KMS-11 (cell line): Measurements from ENCODE around the gene TXNRD2.
A peak's percentile ranks its signal among the peaks of the same experiment; 100 is the strongest.

Experiments used
- H2AFZ ChIP-seq: fragments of 200-600 bp; sonication (generic); 2 replicates; pipeline ENCODE4 v1.6.1; 2016; ENCODE audit warnings: antibody characterized with exemption, mixed run types, low read depth
- H3K27ac ChIP-seq: fragments of 200-600 bp; sonication (generic); 2 replicates; pipeline ENCODE4 v1.6.1; 2016; ENCODE audit warnings: mild to moderate bottlenecking, mixed run types
- H3K27me3 ChIP-seq: fragments of 200-600 bp; sonication (generic); 2 replicates; pipeline ENCODE4 v1.6.1; 2017; ENCODE audit warnings: mild to moderate bottlenecking, low read depth, mixed run types, moderate library complexity; ENCODE audit not compliant: insufficient read depth
- H3K36me3 ChIP-seq: fragments of 200-600 bp; sonication (generic); 2 replicates; pipeline ENCODE4 v1.6.1; 2017; ENCODE audit warnings: mild to moderate bottlenecking, mixed run types; ENCODE audit not compliant: insufficient read depth
- H3K4me1 ChIP-seq: fragments of 200-600 bp; sonication (generic); 2 replicates; pipeline ENCODE4 v1.6.1; 2016; ENCODE audit warnings: mild to moderate bottlenecking, low read depth, mixed run types; ENCODE audit not compliant: poor library complexity, severe bottlenecking
- H3K4me2 ChIP-seq: fragments of 200-600 bp; sonication (generic); 2 replicates; pipeline ENCODE4 v1.7.0; 2016; ENCODE audit warnings: mild to moderate bottlenecking, mixed run types
- H3K4me3 ChIP-seq: fragments of 200-600 bp; sonication (generic); IDR thresholded peaks from 2 replicates; pipeline ENCODE4 v1.6.1; 2017; ENCODE audit warnings: low read depth, low read length, mixed read lengths; ENCODE audit not compliant: insufficient read depth
- H3K79me2 ChIP-seq: fragments of 200-600 bp; sonication (generic); 2 replicates; pipeline ENCODE4 v1.6.1; 2016; ENCODE audit warnings: low read depth, mixed run types; ENCODE audit not compliant: insufficient read depth
- H3K9ac ChIP-seq: fragments of 200-600 bp; sonication (generic); 2 replicates; pipeline ENCODE4 v1.6.1; 2016; ENCODE audit warnings: mild to moderate bottlenecking, mixed run types
- H4K20me1 ChIP-seq: fragments of 200-600 bp; sonication (generic); 2 replicates; pipeline ENCODE4 v1.6.1; 2016; ENCODE audit warnings: mild to moderate bottlenecking, mixed run types; ENCODE audit not compliant: insufficient read depth
- TF ChIP-seq, protein P1 (sequence below): fragments of 200-600 bp; sonication (generic); conservative IDR thresholded peaks from 2 replicates; pipeline ENCODE4 v1.6.1; 2017; ENCODE audit warnings: low read depth, mild to moderate bottlenecking, antibody characterized with exemption, low read length, moderate library complexity, mixed read lengths

TXNRD2 gene

GRCh38 chr22:19892925-19893324 lies 48.7 kb downstream of the TXNRD2 start:
- H3K4me1 ChIP-seq, result peaks cover 47% of the 10 kb centered on the region
- no peaks in the 10 kb centered on the region for H3K36me3 ChIP-seq
- no peaks in the 10 kb centered on the region for H3K27me3 ChIP-seq
- H4K20me1 ChIP-seq, result no peaks in the 10 kb centered on the region
- TF ChIP-seq, protein P1, sequence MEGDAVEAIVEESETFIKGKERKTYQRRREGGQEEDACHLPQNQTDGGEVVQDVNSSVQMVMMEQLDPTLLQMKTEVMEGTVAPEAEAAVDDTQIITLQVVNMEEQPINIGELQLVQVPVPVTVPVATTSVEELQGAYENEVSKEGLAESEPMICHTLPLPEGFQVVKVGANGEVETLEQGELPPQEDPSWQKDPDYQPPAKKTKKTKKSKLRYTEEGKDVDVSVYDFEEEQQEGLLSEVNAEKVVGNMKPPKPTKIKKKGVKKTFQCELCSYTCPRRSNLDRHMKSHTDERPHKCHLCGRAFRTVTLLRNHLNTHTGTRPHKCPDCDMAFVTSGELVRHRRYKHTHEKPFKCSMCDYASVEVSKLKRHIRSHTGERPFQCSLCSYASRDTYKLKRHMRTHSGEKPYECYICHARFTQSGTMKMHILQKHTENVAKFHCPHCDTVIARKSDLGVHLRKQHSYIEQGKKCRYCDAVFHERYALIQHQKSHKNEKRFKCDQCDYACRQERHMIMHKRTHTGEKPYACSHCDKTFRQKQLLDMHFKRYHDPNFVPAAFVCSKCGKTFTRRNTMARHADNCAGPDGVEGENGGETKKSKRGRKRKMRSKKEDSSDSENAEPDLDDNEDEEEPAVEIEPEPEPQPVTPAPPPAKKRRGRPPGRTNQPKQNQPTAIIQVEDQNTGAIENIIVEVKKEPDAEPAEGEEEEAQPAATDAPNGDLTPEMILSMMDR, result no peak
- no peaks in the 10 kb centered on the region for H3K79me2 ChIP-seq
- peak overlapping the region; percentile 97 for H3K27ac ChIP-seq
- peak overlapping the region; percentile 82; the same call in 1 of the 2 replicates for H3K9ac ChIP-seq
- no peak overlapping the region for H2AFZ ChIP-seq
- no peak overlapping the region for H3K4me3 ChIP-seq
- peak overlapping the region; percentile 98 for H3K4me2 ChIP-seq

DNA sequence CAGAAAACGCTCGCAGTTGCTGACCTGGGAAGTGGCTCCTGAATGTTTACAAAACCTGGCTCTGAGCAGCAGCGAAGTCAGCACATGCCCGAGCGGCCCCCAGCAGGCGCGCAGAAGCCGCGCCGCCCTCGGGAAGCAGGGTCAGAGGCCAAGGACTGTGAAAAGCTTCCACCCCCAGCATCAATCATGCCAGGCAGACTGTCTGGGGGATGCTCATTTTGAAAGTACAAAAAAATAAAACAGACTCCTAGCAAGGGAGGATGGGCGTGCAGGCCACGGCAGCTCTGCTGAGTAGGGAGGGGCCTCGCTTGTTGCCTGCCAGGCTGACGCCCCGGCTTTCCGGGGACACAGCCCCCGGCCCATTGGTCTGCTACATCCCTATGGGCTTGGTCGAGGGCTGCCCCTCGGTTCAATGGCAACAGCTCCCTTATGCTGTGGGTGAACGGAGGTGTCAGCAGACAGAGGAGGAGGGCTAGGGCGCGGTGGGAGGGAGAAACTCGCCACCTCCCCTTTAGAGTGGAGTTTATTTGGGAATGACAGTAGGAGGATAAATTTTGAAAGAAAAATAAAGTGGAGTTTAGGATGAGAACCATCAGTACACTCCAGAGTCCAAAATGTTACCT lies 49.2 kb downstream of the TXNRD2 start:
- peak overlapping the region; percentile 77 for H2AFZ ChIP-seq
- TF ChIP-seq, protein P1, result no peak
- H3K4me1 ChIP-seq, result peaks cover 47% of the 10 kb centered on the region
- no peaks in the 10 kb centered on the region for H4K20me1 ChIP-seq
- no peaks in the 10 kb centered on the region for H3K27me3 ChIP-seq
- peak overlapping the region; percentile 82 for H3K9ac ChIP-seq
- no peaks in the 10 kb centered on the region for H3K79me2 ChIP-seq
- no peaks in the 10 kb centered on the region for H3K36me3 ChIP-seq
- H3K4me2 ChIP-seq, result peak overlapping the region; percentile 98
- no peak overlapping the region for H3K4me3 ChIP-seq
- peak overlapping the region; percentile 97 for H3K27ac ChIP-seq

DNA sequence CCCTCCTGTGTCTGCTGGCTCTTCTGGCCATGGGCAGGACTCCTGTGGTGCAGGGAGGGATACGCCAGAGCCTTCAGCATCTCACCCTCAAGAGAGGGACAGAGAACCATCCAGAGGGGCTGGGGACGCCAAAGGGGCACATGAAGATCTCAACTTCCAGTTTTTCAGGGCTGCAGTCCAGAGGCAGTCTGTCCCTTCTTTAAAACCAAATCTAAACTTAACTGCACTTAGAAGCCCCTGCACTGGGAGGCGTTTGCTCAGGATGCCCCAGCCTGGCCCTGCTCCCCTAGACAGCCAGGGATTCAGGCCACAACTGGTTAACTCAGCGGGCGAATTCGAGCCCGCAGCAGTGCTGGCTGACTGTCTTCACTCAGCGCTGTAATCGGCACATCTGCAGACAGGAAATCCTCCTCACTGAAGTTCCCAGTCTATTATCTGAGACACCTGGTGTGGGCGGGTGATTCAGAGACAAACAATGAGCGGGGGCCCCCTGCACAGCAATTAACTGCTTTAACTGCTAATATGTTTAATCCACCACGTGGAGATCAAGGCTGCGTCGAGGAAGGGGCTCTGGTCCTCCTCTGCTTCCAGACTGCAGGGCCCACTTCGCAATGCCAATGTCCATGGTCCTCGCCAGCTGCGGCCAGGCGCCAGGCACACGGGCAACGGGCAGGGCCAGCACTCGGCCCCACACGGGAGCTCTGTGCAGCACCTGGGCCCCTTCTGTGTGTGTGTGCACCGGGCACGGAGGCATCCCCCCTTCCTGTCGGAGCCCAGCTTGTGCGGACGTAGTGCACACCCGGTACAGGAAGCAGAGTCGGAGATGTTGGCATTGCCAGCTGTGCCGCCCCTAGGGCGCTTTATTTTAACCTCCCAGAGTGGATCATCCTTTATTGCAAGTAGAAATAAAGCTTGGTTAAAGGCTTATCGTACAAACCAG lies 50.0 kb downstream of the TXNRD2 start:
- H3K9ac ChIP-seq, result peak overlapping the region; percentile 82
- no peaks in the 10 kb centered on the region for H4K20me1 ChIP-seq
- TF ChIP-seq, protein P1, result no peak
- peak overlapping the region; percentile 98 for H3K4me2 ChIP-seq
- H3K36me3 ChIP-seq, result no peaks in the 10 kb centered on the region
- peaks cover 47% of the 10 kb centered on the region for H3K4me1 ChIP-seq
- no peaks in the 10 kb centered on the region for H3K27me3 ChIP-seq
- H3K79me2 ChIP-seq, result no peaks in the 10 kb centered on the region
- no peak overlapping the region for H3K4me3 ChIP-seq
- peak overlapping the region; percentile 97 for H3K27ac ChIP-seq
- H2AFZ ChIP-seq, result peak overlapping the region; percentile 77

GRCh38 chr22:19890502-19891316 lies 50.9 kb downstream of the TXNRD2 start:
- Histone ChIP-seq H3K79me2 (no peaks in the 10 kb centered on the region), H2AFZ (peak overlapping the region; percentile 77; the same call in 1 of the 2 replicates), H4K20me1 (no peaks in the 10 kb centered on the region), H3K9ac (peak overlapping the region; percentile 82), H3K27ac (peak overlapping the region; percentile 97), H3K4me2 (peak overlapping the region; percentile 98), H3K27me3 (no peaks in the 10 kb centered on the region), H3K36me3 (no peaks in the 10 kb centered on the region), H3K4me1 (peaks cover 43% of the 10 kb centered on the region), H3K4me3 (no peak overlapping the region)
- TF ChIP-seq, protein P1, result no peak
